HG03175 (cell line): ENCODE data around the gene EFCAB8.

ENCODE experiments used
- ATAC-seq: cut with Tn5 transposase; IDR thresholded peaks from one replicate; pipeline ENCODE4 v1.9.1; 2021; ENCODE audit warnings: mild to moderate bottlenecking, moderate library complexity; ENCODE audit not compliant: unreplicated experiment

EFCAB8 gene

GRCh38 chr20:33005908-33006775 is 147.4 kb downstream of the EFCAB8 start:
- no peak for ATAC-seq

- ATAC-seq: no peak
Measured at GRCh38 chr20:33006776-33007375, 148.2 kb downstream of the EFCAB8 start.

GRCh38 chr20:33007376-33008335 is 148.9 kb downstream of the EFCAB8 start, which contains the start of gene BPIFB2:
Gene BPIFB2, plus strand, starts transcription at chr20:33007704. Its CDS starts 871 bp downstream, at chr20:33008575.
- ATAC-seq: no peak

GRCh38 chr20:33008336-33009213 is 149.9 kb downstream of the EFCAB8 start:
- no peak for ATAC-seq

GRCh38 chr20:33009214-33010132 is 150.8 kb downstream of the EFCAB8 start:
- ATAC-seq: no peak

GRCh38 chr20:33010133-33010504 is 151.4 kb downstream of the EFCAB8 start:
- no peak for ATAC-seq

- no peak for ATAC-seq
Measured at GRCh38 chr20:33010674-33011449, 152.1 kb downstream of the EFCAB8 start.
